Stimulated activated effector memory CD8-positive, alpha-beta T cell treated with anti-CD3 and anti-CD28 coated beads, Interleukin-12 subunit alpha, Interleukin-12 subunit beta, amount 100 ng/mL, for 72 hours (primary cell): ENCODE data around the gene PRPF18.

ENCODE experiments used
- ATAC-seq: fragments of 150-1000 bp; cut with Tn5 transposase; 2 replicates; pipeline ENCODE4 v1.10.0; 2021
- DNase-seq, 2 donors: peaks; one replicate each; pipeline ENCODE4 v3.0.0; 2021 to 2022; ENCODE audit warnings: low spot score in 2 of 2
- H3K27ac Mint-ChIP-seq: one replicate; pipeline ENCODE4 v1.8.0; 2022; ENCODE audit warnings: mild to moderate bottlenecking, mixed read lengths
- H3K36me3 Mint-ChIP-seq: one replicate; pipeline ENCODE4 v1.8.0; 2022; ENCODE audit warnings: mild to moderate bottlenecking, mixed read lengths
- H3K4me1 Mint-ChIP-seq: one replicate; pipeline ENCODE4 v1.8.0; 2022; ENCODE audit warnings: mixed read lengths
- H3K4me3 Mint-ChIP-seq: one replicate; pipeline ENCODE4 v1.8.0; 2022; ENCODE audit warnings: mild to moderate bottlenecking, mixed read lengths
- H3K9me3 Mint-ChIP-seq: one replicate; pipeline ENCODE4 v1.8.0; 2022; ENCODE audit warnings: mixed read lengths

The PRPF18 gene

GRCh38 chr10:13624630-13625029, 37.9 kb downstream of the PRPF18 start:
- Mint-ChIP-seq H3K4me3 (no peak overlapping the region), H3K36me3 (peaks cover 20% of the 10 kb centered on the region), H3K4me1 (no peaks in the 10 kb centered on the region), H3K27ac (no peak overlapping the region), H3K9me3 (no peaks in the 10 kb centered on the region)
- ATAC-seq (no peak), DNase-seq (no peak)

DNA sequence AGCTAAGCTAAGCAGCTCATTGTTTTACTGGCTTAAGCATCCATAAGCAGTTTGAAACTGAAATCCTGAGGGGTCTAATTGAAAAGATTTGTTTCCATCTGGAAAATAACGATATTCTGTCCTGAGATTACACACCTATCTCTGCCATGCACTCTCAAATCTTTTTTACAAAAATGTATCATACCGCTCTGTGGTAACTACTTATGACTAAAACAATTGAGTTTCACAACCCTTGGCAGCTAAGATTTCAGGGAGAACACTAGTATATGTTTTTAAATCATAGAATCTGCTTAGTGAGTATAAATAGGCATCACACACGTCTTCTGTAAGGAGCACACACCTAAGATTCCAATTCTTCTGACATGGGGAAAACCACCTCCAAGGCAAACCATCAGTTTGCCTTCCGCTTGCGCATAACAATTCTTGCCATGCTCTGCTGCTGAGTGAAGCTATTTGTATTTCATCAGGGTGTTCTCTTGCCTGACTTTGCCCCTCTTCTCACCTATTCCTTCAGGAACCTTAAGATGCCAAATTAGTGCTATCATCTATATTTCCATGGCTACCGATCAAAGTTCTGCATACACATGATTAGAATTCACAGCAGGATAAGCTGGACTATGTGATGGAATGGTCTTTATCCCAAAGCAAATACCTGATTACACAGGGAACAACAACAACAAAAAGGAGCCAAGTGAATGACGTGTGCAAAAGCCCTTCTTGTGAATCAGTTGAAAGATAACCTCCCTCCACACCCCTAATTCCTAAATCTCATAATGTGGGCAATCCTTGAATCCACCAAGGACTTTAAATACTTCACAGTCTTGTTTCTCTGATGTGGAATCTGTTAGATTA, 40.9 kb downstream of the PRPF18 start:
- H3K9me3 Mint-ChIP-seq, result no peaks in the 10 kb centered on the region
- DNase-seq, result no peak
- H3K4me3 Mint-ChIP-seq, result no peak overlapping the region
- no peaks in the 10 kb centered on the region for H3K4me1 Mint-ChIP-seq
- peak; percentile 70 for ATAC-seq
- no peak overlapping the region for H3K27ac Mint-ChIP-seq
- peaks cover 23% of the 10 kb centered on the region for H3K36me3 Mint-ChIP-seq

GRCh38 chr10:13628661-13629060, 41.9 kb downstream of the PRPF18 start:
- ATAC-seq, result no peak
- no peaks in the 10 kb centered on the region for H3K4me1 Mint-ChIP-seq
- H3K36me3 Mint-ChIP-seq, result peaks cover 18% of the 10 kb centered on the region
- H3K4me3 Mint-ChIP-seq, result no peak overlapping the region
- no peak overlapping the region for H3K27ac Mint-ChIP-seq
- no peak for DNase-seq
- no peaks in the 10 kb centered on the region for H3K9me3 Mint-ChIP-seq

GRCh38 chr10:13629116-13629515, 42.4 kb downstream of the PRPF18 start:
- Mint-ChIP-seq H3K36me3 (peaks cover 22% of the 10 kb centered on the region), H3K4me1 (no peaks in the 10 kb centered on the region), H3K9me3 (no peaks in the 10 kb centered on the region), H3K4me3 (no peak overlapping the region), H3K27ac (no peak overlapping the region)
- no peak for DNase-seq
- no peak for ATAC-seq

DNA sequence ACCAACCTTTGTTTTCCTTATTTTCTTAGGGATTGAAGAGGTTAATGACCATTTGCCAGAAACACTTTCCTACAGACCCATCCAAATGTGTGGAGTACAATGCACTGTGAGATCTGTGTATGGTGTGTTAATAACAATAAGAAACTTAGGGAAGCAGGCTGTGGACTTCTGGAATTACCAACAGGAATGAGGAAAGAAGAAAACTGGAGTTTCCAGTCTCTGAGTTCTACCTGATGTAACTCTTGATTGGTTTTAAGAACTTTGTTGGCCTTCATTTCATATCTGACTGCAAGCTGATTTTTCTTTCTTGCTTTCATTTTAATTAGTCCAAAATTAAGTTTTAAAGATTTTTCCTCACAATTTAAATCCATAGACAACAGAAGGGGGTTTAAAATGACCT, 43.5 kb downstream of the PRPF18 start:
- Mint-ChIP-seq H3K4me1 (no peaks in the 10 kb centered on the region), H3K4me3 (no peak overlapping the region), H3K36me3 (peaks cover 26% of the 10 kb centered on the region), H3K9me3 (no peaks in the 10 kb centered on the region), H3K27ac (no peak overlapping the region)
- ATAC-seq (no peak), DNase-seq (no peak)

- ATAC-seq (no peak), DNase-seq (no peak)
- peaks cover 26% of the 10 kb centered on the region for H3K36me3 Mint-ChIP-seq
- no peaks in the 10 kb centered on the region for H3K9me3 Mint-ChIP-seq
- H3K4me1 Mint-ChIP-seq, result no peaks in the 10 kb centered on the region
- H3K27ac Mint-ChIP-seq, result no peak overlapping the region
- no peak overlapping the region for H3K4me3 Mint-ChIP-seq
Observed at GRCh38 chr10:13631594-13631993, 44.8 kb downstream of the PRPF18 start.

DNA sequence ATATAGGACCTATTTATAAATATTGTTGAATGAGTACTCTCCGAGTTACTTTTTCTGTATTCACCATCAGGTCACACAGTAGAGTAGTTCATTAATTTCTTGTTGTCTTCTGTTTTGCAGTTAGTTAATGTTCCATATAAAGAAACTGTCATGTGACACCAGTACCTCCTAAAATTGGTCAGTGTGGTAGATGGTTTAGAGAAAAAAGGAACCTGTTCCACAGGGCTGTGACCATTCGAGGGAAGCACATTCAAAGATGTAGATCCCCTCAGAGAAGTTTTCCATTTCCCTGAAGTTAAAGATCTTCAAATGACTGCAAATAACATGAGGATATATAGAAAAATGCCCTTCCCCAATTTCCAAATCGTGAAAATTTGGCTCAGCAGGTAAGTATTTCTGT, 45.7 kb downstream of the PRPF18 start:
- no peaks in the 10 kb centered on the region for H3K4me1 Mint-ChIP-seq
- H3K4me3 Mint-ChIP-seq, result no peak overlapping the region
- ATAC-seq (no peak), DNase-seq (no peak)
- H3K9me3 Mint-ChIP-seq, result no peaks in the 10 kb centered on the region
- H3K27ac Mint-ChIP-seq, result no peak overlapping the region
- H3K36me3 Mint-ChIP-seq, result peaks cover 28% of the 10 kb centered on the region

GRCh38 chr10:13632884-13633440, 46.2 kb downstream of the PRPF18 start:
- ATAC-seq (no peak), DNase-seq (no peak)
- Mint-ChIP-seq H3K27ac (no peak overlapping the region), H3K36me3 (peaks cover 33% of the 10 kb centered on the region), H3K4me1 (no peaks in the 10 kb centered on the region), H3K9me3 (no peaks in the 10 kb centered on the region), H3K4me3 (no peak overlapping the region)

DNA sequence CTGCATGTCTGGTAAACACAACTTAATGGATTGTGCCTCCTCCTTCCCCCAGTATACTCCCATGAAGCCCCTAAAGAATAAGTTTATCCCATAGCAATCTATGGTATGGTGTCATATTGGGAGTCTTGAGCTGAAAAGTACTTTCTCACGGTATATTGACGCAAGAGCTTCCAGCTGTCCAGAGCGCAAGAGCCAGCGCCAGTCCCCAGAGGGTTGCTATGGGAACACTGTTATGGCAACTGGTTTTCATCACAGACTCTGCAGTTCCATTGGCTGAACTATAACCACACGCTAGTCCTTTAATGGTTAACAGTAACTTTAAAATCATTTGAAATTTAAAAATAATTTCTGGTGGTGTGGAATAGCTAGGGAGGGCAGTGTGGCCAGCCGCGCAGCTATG, 46.9 kb downstream of the PRPF18 start:
- no peak for DNase-seq
- H3K9me3 Mint-ChIP-seq, result no peaks in the 10 kb centered on the region
- H3K36me3 Mint-ChIP-seq, result peaks cover 40% of the 10 kb centered on the region
- no peaks in the 10 kb centered on the region for H3K4me1 Mint-ChIP-seq
- no peak overlapping the region for H3K4me3 Mint-ChIP-seq
- no peak for ATAC-seq
- no peak overlapping the region for H3K27ac Mint-ChIP-seq

GRCh38 chr10:13634207-13634606, 47.4 kb downstream of the PRPF18 start:
- Mint-ChIP-seq H3K36me3 (peaks cover 43% of the 10 kb centered on the region), H3K4me1 (no peaks in the 10 kb centered on the region), H3K27ac (no peak overlapping the region), H3K9me3 (no peaks in the 10 kb centered on the region), H3K4me3 (no peak overlapping the region)
- DNase-seq, result no peak
- no peak for ATAC-seq

DNA sequence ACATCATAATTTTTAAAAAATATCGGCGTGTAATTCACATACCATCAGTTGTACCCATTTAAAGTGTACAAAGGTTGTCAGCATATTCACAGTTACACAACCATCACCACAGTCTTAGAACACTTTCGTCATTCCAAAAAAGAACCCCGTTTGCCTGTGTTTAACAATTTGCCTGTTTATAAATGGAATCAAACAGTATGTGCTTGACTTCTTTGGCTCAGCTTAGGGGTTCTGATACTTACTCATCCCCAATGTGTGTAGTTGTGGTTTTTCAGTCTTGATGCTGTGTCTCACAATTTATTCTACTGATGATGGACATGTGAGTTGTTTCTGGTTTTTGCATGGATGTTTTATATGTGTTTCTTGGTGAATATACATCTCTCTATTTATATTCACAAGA, 50.0 kb downstream of the PRPF18 start:
- H3K4me3 Mint-ChIP-seq, result no peak overlapping the region
- peaks cover 13% of the 10 kb centered on the region for H3K9me3 Mint-ChIP-seq
- peaks cover 32% of the 10 kb centered on the region for H3K36me3 Mint-ChIP-seq
- H3K27ac Mint-ChIP-seq, result no peak overlapping the region
- ATAC-seq (no peak), DNase-seq (no peak)
- no peaks in the 10 kb centered on the region for H3K4me1 Mint-ChIP-seq

DNA sequence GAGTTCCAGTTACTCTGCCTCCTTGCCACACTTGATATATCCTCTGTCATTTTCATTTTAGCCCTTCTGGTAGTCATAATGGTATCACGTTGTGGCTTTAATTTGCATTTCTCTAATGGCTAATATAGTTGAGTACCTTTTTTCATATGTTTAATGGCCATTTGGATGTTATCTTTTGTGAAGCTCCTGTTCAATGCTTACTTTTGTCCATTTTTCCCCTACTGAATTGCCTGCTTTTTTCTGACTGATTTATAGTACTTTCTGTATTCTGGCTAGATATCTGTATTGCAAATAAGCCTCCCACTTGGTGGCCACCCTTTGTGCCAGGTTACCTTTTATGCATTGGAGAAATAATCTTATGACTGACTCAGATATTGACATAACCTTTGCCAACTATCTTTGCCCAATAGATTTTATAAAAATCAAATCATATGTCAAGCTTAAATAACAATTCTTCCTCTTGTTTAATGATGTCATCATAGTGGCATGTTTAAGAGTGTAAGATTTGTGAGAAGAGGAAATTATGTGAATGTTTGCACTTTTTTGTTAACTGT, 50.6 kb downstream of the PRPF18 start:
- H3K4me3 Mint-ChIP-seq, result no peak overlapping the region
- DNase-seq (no peak), ATAC-seq (no peak)
- no peak overlapping the region for H3K27ac Mint-ChIP-seq
- peaks cover 32% of the 10 kb centered on the region for H3K36me3 Mint-ChIP-seq
- peaks cover 18% of the 10 kb centered on the region for H3K9me3 Mint-ChIP-seq
- H3K4me1 Mint-ChIP-seq, result no peaks in the 10 kb centered on the region

DNA sequence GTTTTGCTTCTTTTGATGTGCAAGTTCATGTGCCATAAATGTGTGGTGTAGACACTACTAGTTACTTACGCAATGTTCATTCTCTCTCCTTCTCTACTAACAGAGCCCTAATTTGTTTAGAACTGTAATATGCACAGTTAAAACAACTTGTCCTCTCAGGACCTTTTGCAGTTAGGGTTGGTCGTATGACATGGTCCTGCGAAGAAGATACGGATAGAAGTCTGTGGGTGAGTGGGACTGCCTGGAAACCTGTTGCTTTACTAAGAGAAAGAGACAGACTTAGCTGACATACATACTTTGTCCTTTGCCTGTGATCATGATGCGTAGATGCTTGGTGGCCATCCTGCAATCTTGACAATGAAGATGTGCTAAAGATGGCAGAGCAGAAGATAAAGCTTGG, 51.1 kb downstream of the PRPF18 start:
- no peak for ATAC-seq

DNA sequence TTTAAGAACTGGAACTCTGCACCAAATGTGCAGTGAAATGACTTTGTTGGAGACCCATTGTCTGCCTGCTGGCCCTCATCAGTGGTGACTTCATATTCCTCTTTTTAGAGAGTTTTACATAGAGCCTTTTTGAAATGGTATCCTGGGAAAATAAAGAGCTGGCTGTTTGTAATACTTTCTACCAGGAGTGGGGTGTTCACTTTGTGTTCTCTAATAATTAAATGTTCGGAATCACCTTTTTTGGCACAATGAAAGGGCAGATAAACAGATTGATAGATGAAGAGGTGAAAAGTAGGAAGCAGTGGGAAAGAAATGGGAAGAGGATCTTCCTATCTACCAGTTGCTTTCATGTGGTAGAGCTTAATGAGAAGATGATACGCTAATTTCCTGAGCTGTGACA, 55.5 kb downstream of the PRPF18 start:
- no peak for ATAC-seq
- Mint-ChIP-seq H3K4me3 (no peak overlapping the region), H3K4me1 (peaks cover 7% of the 10 kb centered on the region), H3K36me3 (peaks cover 35% of the 10 kb centered on the region), H3K27ac (no peak overlapping the region), H3K9me3 (peaks cover 20% of the 10 kb centered on the region)
- no peak for DNase-seq

More for the DNA sequence above, 51.1 kb downstream of the PRPF18 start:
- Mint-ChIP-seq H3K4me3 (no peak overlapping the region), H3K9me3 (peaks cover 20% of the 10 kb centered on the region), H3K4me1 (no peaks in the 10 kb centered on the region), H3K27ac (no peak overlapping the region), H3K36me3 (peaks cover 32% of the 10 kb centered on the region)
- no peak for DNase-seq

DNA sequence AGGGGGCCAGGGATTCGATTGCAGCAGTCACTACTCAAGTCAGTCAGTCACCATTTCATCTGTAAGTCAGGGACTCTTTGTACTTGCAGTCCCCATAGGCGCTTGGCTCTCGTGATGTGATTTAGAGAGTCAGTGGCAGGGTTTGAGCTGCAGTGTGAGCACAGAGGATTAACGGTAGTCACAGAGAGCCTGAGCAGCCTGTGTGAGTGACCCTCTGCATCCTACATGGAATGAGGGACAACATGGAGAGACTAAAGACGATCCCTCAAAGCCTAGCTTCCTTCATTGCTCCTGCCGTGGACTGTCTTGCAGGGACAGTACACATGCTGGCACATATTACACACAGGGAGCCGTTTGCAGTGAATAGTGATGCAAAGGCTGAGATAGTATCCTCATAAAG, 56.3 kb downstream of the PRPF18 start:
- Mint-ChIP-seq H3K9me3 (peaks cover 20% of the 10 kb centered on the region), H3K4me1 (peaks cover 8% of the 10 kb centered on the region), H3K27ac (no peak overlapping the region), H3K36me3 (peaks cover 28% of the 10 kb centered on the region), H3K4me3 (no peak overlapping the region)
- no peak for DNase-seq
- no peak for ATAC-seq

DNA sequence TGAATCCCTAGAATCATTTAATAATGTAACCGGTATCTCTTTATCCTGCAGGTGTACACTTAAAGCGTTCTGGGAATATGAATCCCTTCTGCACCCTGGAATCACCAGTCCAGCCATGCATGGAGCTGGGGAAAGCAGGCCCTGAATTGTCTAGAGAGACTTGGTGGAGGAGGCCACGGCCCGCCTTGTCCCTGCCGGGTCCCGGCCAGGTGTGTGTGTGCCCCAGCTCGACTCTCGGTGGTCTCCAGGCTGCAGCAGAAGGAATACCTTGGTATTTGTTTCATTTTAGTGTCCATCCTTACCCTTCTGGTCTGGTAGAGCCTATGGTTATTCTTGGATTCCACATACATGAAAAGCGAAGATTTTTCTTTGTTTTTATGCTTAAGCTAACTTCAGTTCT, 58.1 kb downstream of the PRPF18 start:
- no peak for DNase-seq
- H3K36me3 Mint-ChIP-seq, result peaks cover 17% of the 10 kb centered on the region
- no peak for ATAC-seq
- no peak overlapping the region for H3K4me3 Mint-ChIP-seq
- no peak overlapping the region for H3K27ac Mint-ChIP-seq
- H3K9me3 Mint-ChIP-seq, result peaks cover 20% of the 10 kb centered on the region
- H3K4me1 Mint-ChIP-seq, result peaks cover 15% of the 10 kb centered on the region
